Transverse colon (tissue), 4 donors: ENCODE data around the gene NFKBIZ. TPM values are rescaled to one million over a fixed set of nuclear protein-coding genes. Genes with fewer than 3 reads are reported as not detected.

Source experiments
- DNase-seq: peaks from one replicate; pipeline ENCODE4 v3.0.0-alpha.2; 2019
- H3K27ac ChIP-seq, 4 donors: fragments of 200-600 bp; sonication (generic); 2 replicates each; pipeline ENCODE4 v1.5.1; 2016 to 2018; ENCODE audit warnings: inconsistent platforms in 4 of 4
- H3K27me3 ChIP-seq: fragments of 200-600 bp; sonication (generic); 2 replicates; pipeline ENCODE4 v1.5.1; 2017; ENCODE audit warnings: inconsistent platforms
- H3K36me3 ChIP-seq, 4 donors: fragments of 200-600 bp; sonication (generic); 2 replicates each; pipeline ENCODE4 v1.5.1; 2017 to 2019; ENCODE audit warnings: inconsistent platforms in 4 of 4
- H3K4me1 ChIP-seq, 4 donors: fragments of 200-600 bp; sonication (generic); 2 replicates each; pipeline ENCODE4 v1.5.1; 2017 to 2020; ENCODE audit warnings: inconsistent platforms in 4 of 4
- H3K4me3 ChIP-seq, 4 donors: fragments of 200-600 bp; sonication (generic); 1 replicate in 1 of 4; 2 replicates in 3 of 4; pipeline versions ENCODE4 v1.5.1 to v1.6.1; 2017 to 2019; ENCODE audit warnings: inconsistent platforms in 4 of 4
- H3K9me3 ChIP-seq, 2 donors: fragments of 200-600 bp; sonication (generic); 2 replicates each; pipeline ENCODE4 v1.5.1; 2017 to 2019; ENCODE audit warnings: inconsistent platforms in 2 of 2
- CTCF ChIP-seq, 5 experiments: fragments of 200-600 bp in 3 of 5; fragments of 450-650 bp in 2 of 5; sonication (generic) in 3 of 5; IDR thresholded peaks; 1 replicate in 2 of 5; 2 replicates in 3 of 5; pipeline ENCODE4 v1.5.1; 2016 to 2017; ENCODE audit warnings: antibody characterized with exemption in 5 of 5, inconsistent platforms in 3 of 5, mild to moderate bottlenecking in 2 of 5, moderate library complexity in 1 of 5
- EP300 ChIP-seq: sonication (generic); formaldehyde crosslinking; IDR thresholded peaks from one replicate; pipeline ENCODE4 v1.6.1; 2017; ENCODE audit warnings: antibody characterized with exemption, low read depth
- POLR2A ChIP-seq: fragments of 450-650 bp; IDR thresholded peaks from one replicate; pipeline ENCODE4 v1.6.1; 2016; ENCODE audit warnings: antibody characterized with exemption, mild to moderate bottlenecking, moderate library complexity
- POLR2AphosphoS5 ChIP-seq, 3 donors: sonication (generic); formaldehyde crosslinking; IDR thresholded peaks; one replicate each; pipeline ENCODE4 v1.6.1; 2016; ENCODE audit warnings: antibody characterized with exemption in 3 of 3
- WGBS, 2 donors: methylation state at CpG; one replicate each; pipeline ENCODE4 v1.1.5; 2018; ENCODE audit warnings: low coverage in 1 of 2; 5-methylcytosine and 5-hydroxymethylcytosine counted together
- in situ Hi-C, 4 donors: fragments of 200-750 bp; cut with MboI; loops; one replicate each; pipeline versions ENCODE4 v1.15.0 to v1.15.1; 2017; ENCODE audit warnings: low sequenced_read_pairs in 3 of 4, low pct_ligation_motif_present in 1 of 4, low pct_unique_long_range_greater_than_20kb in 1 of 4
- intact Hi-C: fragments of 100-400 bp; cut with DNase I; formaldehyde crosslinking; loops from one replicate; pipeline ENCODE4 v1.15.1; 2023; ENCODE audit warnings: low total_unique reads
- total RNA-seq, 4 donors: library from RNA; depleted of rRNA; stranded (reverse); fragments of >200 nt; gene quantifications; one replicate each; pipeline ENCODE4 v1.1.0, GENCODE V29; 2016

The NFKBIZ gene
- total RNA-seq, 4 donors from 2014 or later = 92.4 to 333 (median 176) TPM

GRCh38 chr3:101897013-101897412 lies 47.7 kb downstream of the NFKBIZ start:
- no peaks in the 10 kb centered on the region for H3K27me3 ChIP-seq
- no peaks in the 10 kb centered on the region for H3K4me1 ChIP-seq
- 94 to 96% methylated on average over 5 of the region's 5 CpGs for WGBS, 2 donors
- DNase-seq = no peak
- H3K36me3 ChIP-seq = no peaks in the 10 kb centered on the region
- no peaks in the 10 kb centered on the region for H3K9me3 ChIP-seq
- TF ChIP-seq CTCF (IDR thresholded peaks at IDR 0.05) = no peak
- no peak for TF ChIP-seq POLR2AphosphoS5 (IDR thresholded peaks at IDR 0.05)
- no peak for TF ChIP-seq EP300
- no peak for TF ChIP-seq POLR2A
- H3K4me3 ChIP-seq = no peak overlapping the region
- no peak overlapping the region for H3K27ac ChIP-seq
- intact Hi-C loops (no loop called here), in situ Hi-C loops (no loop called here)

- Histone ChIP-seq H3K4me3 (no peak overlapping the region), H3K27me3 (no peaks in the 10 kb centered on the region), H3K27ac (no peak overlapping the region), H3K9me3 (no peaks in the 10 kb centered on the region), H3K36me3 (no peaks in the 10 kb centered on the region), H3K4me1 (no peaks in the 10 kb centered on the region)
- DNase-seq = no peak
- intact Hi-C loops = no loop called here
- TF ChIP-seq POLR2A (no peak), CTCF (IDR thresholded peaks at IDR 0.05) (no peak), POLR2AphosphoS5 (IDR thresholded peaks at IDR 0.05) (no peak), EP300 (no peak)
- in situ Hi-C loops = no loop called here
- 92 to 93% methylated on average over 2 of the region's 2 CpGs for WGBS, 2 donors
Observed at GRCh38 chr3:101898039-101898438, 48.7 kb downstream of the NFKBIZ start.

- no peak overlapping the region for H3K27ac ChIP-seq
- H3K36me3 ChIP-seq = no peaks in the 10 kb centered on the region
- in situ Hi-C loops = no loop called here
- intact Hi-C loops = no loop called here
- no peak overlapping the region for H3K4me3 ChIP-seq
- no peaks in the 10 kb centered on the region for H3K27me3 ChIP-seq
- no peak for DNase-seq
- 48 to 81% methylated on average over 1 to 5 of the region's 5 CpGs for WGBS, 2 donors
- TF ChIP-seq POLR2A (no peak), EP300 (no peak), CTCF (IDR thresholded peaks at IDR 0.05) (no peak)
- no peaks in the 10 kb centered on the region for H3K4me1 ChIP-seq
- H3K9me3 ChIP-seq = no peaks in the 10 kb centered on the region
Observed at GRCh38 chr3:101898752-101899169, 49.4 kb downstream of the NFKBIZ start.

- H3K27me3 ChIP-seq = no peaks in the 10 kb centered on the region
- H3K36me3 ChIP-seq = no peaks in the 10 kb centered on the region
- intact Hi-C loops (no loop called here), in situ Hi-C loops (no loop called here)
- DNase-seq = no peak
- H3K9me3 ChIP-seq = no peaks in the 10 kb centered on the region
- no peak overlapping the region for H3K4me3 ChIP-seq
- H3K4me1 ChIP-seq = no peaks in the 10 kb centered on the region
- H3K27ac ChIP-seq = no peak overlapping the region
- 83 to 90% methylated on average over 1 of the region's 1 CpG for whole genome bisulfite sequencing, 2 donors
- TF ChIP-seq CTCF (IDR thresholded peaks at IDR 0.05) = no peak
- no peak for TF ChIP-seq EP300
- no peak for TF ChIP-seq POLR2A
- TF ChIP-seq POLR2AphosphoS5 (IDR thresholded peaks at IDR 0.05) = no peak
Observed at GRCh38 chr3:101900316-101900715, 51.0 kb downstream of the NFKBIZ start.
